Vagina (tissue), 2 donors: ENCODE measurements around the gene SNAPC3. TPM values are rescaled to one million over a fixed set of nuclear protein-coding genes. Genes with fewer than 3 reads are reported as not detected.
A peak's percentile ranks its signal among the peaks of the same experiment; 100 is the strongest.

Source experiments
- DNase-seq, 2 donors: peaks; one replicate each; pipeline ENCODE4 v3.0.0-alpha.2; 2017; ENCODE audit errors: extremely low spot score in 2 of 2
- H3K27ac ChIP-seq: fragments of 200-600 bp; sonication (generic); one replicate; pipeline ENCODE4 v1.5.1; 2019
- H3K27me3 ChIP-seq: fragments of 200-600 bp; sonication (generic); one replicate; pipeline ENCODE4 v1.5.1; 2019
- H3K36me3 ChIP-seq, 2 donors: fragments of 200-600 bp; sonication (generic); one replicate each; pipeline ENCODE4 v1.5.1; 2017 to 2019
- H3K4me1 ChIP-seq: fragments of 200-600 bp; sonication (generic); one replicate; pipeline ENCODE4 v1.5.1; 2019
- H3K4me3 ChIP-seq, 2 donors: fragments of 200-600 bp; sonication (generic); 1 replicate in 1 of 2; 2 replicates in 1 of 2; pipeline ENCODE4 v1.5.1; 2016 to 2019
- H3K9me3 ChIP-seq: fragments of 200-600 bp; sonication (generic); one replicate; pipeline ENCODE4 v1.5.1; 2019
- CTCF ChIP-seq, 3 experiments: fragments of 450-650 bp in 2 of 3; fragments of 200-600 bp in 1 of 3; sonication (generic) in 1 of 3; IDR thresholded peaks; one replicate each; pipeline ENCODE4 v1.5.1; 2017 to 2019; ENCODE audit warnings: antibody characterized with exemption in 3 of 3, mild to moderate bottlenecking in 2 of 3, moderate library complexity in 2 of 3
- POLR2A ChIP-seq, 2 donors: fragments of 450-650 bp; IDR thresholded peaks; one replicate each; pipeline ENCODE4 v1.6.1; 2017; ENCODE audit warnings: antibody characterized with exemption in 2 of 2, mild to moderate bottlenecking in 2 of 2, moderate library complexity in 2 of 2
- POLR2AphosphoS5 ChIP-seq, 2 donors: sonication (generic); formaldehyde crosslinking; IDR thresholded peaks; one replicate each; pipeline ENCODE4 v1.9.0; 2017; ENCODE audit warnings: antibody characterized with exemption in 2 of 2, mild to moderate bottlenecking in 2 of 2, low read depth in 1 of 2; ENCODE audit not compliant: insufficient read depth in 1 of 2
- intact Hi-C: fragments of 100-400 bp; cut with DNase I; formaldehyde crosslinking; loops from one replicate; pipeline ENCODE4 v1.15.1; 2023
- small RNA-seq: library from RNA; depleted of rRNA; stranded (forward); fragments of <200 nt; gene quantifications from one replicate; pipeline ENCODE3, GENCODE V24; 2016
- total RNA-seq: library from RNA; depleted of rRNA; stranded (reverse); fragments of >200 nt; gene quantifications from one replicate; pipeline ENCODE4 v1.2.3, GENCODE V29; 2016

The SNAPC3 gene
- total RNA-seq, 1 donor from 2014 or later: 22.6 TPM

GRCh38 chr9:15509931-15510788, 87.5 kb downstream of the SNAPC3 start:
- Histone ChIP-seq H3K27ac (peak overlapping the region; percentile 94), H3K36me3 (peaks cover 0 to 10% of the 10 kb centered on the region in 2 donors)
- TF ChIP-seq POLR2A (IDR thresholded peaks at IDR 0.05): no peak
- TF ChIP-seq CTCF (IDR thresholded peaks at IDR 0.05): no peak
- no peak for TF ChIP-seq POLR2AphosphoS5 (IDR thresholded peaks at IDR 0.05; ENCODE audit: insufficient read depth in 1 of 2, low read depth in 1 of 2)

DNA sequence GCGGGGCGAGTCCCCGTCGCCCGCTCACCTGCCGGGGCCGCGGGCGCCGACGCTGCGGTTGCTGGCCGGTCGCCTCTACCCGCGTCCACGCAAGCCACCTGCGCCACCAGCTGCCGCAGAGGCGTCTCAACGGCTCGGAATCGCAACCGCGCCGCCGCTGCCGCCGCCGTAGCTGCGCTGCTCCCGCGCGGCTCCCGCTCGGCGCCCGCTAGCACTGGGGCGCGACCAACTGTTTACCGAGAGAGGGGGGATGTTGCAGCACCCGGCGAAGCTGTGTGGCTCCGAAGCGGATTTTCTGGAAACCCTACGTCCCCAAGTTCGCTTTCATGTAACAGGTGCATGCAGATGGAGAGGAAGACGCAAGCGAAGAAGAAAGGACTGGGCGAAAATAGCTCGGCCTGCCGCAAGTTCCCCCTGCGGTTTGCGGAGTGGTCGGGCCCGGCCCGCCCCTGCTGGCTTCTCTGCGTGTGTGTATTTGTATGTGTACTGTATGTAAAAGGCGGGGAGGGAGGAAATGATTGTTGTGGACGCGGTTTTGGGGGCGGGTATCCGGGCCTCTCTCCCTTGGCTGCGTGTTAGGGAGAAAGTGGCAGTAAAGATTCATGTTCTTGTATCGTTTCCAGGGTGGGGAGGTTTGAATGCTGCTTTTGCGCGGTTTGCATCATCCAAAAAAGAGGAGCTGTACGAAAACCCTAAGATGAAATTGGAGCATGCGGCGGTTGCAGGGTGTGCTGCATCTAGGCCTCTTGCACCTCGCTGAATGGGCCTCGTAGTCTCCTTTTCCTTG, 88.3 kb downstream of the SNAPC3 start, which contains the start of gene PSIP1:
Gene PSIP1 (minus strand): TSS at position 182 of the 787 bp plus-strand sequence. CDS start 782 bp downstream, outside the sequence.
- intact Hi-C loops: loop anchor here (10.0 kb wide), 1 partner anchor 76 kb away; no protein-coding TSS in a partner anchor
- TF ChIP-seq CTCF (IDR thresholded peaks at IDR 0.05): peak in 1 of 3 experiments; percentile 43
- peak in 1 of 2 donors; percentile 51 for TF ChIP-seq POLR2A (IDR thresholded peaks at IDR 0.05)
- TF ChIP-seq POLR2AphosphoS5 (IDR thresholded peaks at IDR 0.05; ENCODE audit: insufficient read depth in 1 of 2, low read depth in 1 of 2): peak; percentile 78 to 89
- peaks cover 23% of the 10 kb centered on the region for H3K4me1 ChIP-seq
- peak in 1 of 2 donors; percentile 90 for DNase-seq
- peaks cover 0 to 3% of the 10 kb centered on the region in 2 donors for H3K36me3 ChIP-seq
- H3K27me3 ChIP-seq: no peaks in the 10 kb centered on the region
- H3K27ac ChIP-seq: peak within 1 kb of the TSS; percentile 94
- H3K4me3 ChIP-seq: peak within 1 kb of the TSS; percentile 67 to 75
- H3K9me3 ChIP-seq: no peaks in the 10 kb centered on the region

More at GRCh38 chr9:15509931-15510788, 87.5 kb downstream of the SNAPC3 start:
- intact Hi-C loops: loop anchor here (10.0 kb wide), 1 partner anchor 75 kb away; no protein-coding TSS in a partner anchor
- H3K4me1 ChIP-seq: peaks cover 23% of the 10 kb centered on the region
- no peaks in the 10 kb centered on the region for H3K27me3 ChIP-seq
- peak overlapping the region; percentile 67 to 75 for H3K4me3 ChIP-seq
- H3K9me3 ChIP-seq: no peaks in the 10 kb centered on the region
- DNase-seq: no peak

Small RNAs within 50 kb of the gene (small RNA-seq; reads per million reads assigned to genes)
- gene RNU6-319P: not detected

Other genes with a start within 250 kb of the SNAPC3 start
- gene TTC39B, start 115.7 kb upstream of the SNAPC3 start, total RNA-seq: 13.3 TPM
- 63.8 TPM for gene PSIP1, start 88.1 kb downstream of the SNAPC3 start, total RNA-seq
- gene CCDC171, start 130.2 kb downstream of the SNAPC3 start, total RNA-seq: 2.9 TPM